Measurements from ENCODE around the gene FUT4.

DNA sequence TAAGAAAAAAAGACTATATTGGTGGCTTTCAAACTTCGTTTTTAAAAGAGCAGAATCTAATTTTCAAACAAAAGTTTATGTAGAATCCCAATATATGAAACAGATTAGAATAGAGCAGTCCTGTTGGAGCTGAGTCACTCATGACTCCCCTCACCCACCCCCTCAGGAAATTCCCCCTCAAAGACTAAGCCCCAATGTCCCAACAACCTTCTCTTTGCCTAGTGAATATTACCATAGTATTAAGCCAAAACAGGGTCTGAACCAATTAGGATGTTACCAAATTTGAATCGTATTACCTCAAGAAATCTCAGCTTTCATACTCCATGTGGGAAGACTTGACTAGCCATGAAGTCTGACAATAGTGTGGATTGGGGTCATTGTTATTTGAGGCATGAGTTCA, 15.6 kb downstream of the FUT4 start:
- TF ChIP-seq, protein P1, sequence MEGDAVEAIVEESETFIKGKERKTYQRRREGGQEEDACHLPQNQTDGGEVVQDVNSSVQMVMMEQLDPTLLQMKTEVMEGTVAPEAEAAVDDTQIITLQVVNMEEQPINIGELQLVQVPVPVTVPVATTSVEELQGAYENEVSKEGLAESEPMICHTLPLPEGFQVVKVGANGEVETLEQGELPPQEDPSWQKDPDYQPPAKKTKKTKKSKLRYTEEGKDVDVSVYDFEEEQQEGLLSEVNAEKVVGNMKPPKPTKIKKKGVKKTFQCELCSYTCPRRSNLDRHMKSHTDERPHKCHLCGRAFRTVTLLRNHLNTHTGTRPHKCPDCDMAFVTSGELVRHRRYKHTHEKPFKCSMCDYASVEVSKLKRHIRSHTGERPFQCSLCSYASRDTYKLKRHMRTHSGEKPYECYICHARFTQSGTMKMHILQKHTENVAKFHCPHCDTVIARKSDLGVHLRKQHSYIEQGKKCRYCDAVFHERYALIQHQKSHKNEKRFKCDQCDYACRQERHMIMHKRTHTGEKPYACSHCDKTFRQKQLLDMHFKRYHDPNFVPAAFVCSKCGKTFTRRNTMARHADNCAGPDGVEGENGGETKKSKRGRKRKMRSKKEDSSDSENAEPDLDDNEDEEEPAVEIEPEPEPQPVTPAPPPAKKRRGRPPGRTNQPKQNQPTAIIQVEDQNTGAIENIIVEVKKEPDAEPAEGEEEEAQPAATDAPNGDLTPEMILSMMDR (IDR thresholded peaks at IDR 0.05) = no peak
- no peak for TF ChIP-seq ZFX (IDR thresholded peaks at IDR 0.05; ENCODE audit: borderline replicate concordance)
